Cardiac muscle cell (in vitro differentiated cells and primary cell): Measurements from ENCODE around the gene NRGN. TPM values are rescaled to one million over a fixed set of nuclear protein-coding genes. Genes with fewer than 3 reads are reported as not detected.

ENCODE experiments used
- DNase-seq, 2 donors: peaks; one replicate each; pipeline versions ENCODE4 v3.0.0 to v3.0.0-alpha.2; 2010 to 2017; ENCODE audit warnings: low read depth in 1 of 2, low spot score in 1 of 2
- H3K27ac ChIP-seq: fragments of 200-600 bp; sonication (generic); 2 replicates; pipeline ENCODE4 v1.5.1; 2016
- H3K27me3 ChIP-seq: fragments of 200-600 bp; sonication (generic); 2 replicates; pipeline ENCODE4 v1.6.0; 2016; ENCODE audit warnings: control low read depth
- H3K36me3 ChIP-seq: fragments of 200-600 bp; sonication (generic); 2 replicates; pipeline ENCODE4 v1.5.1; 2016; ENCODE audit warnings: control low read depth
- H3K4me1 ChIP-seq: fragments of 200-600 bp; sonication (generic); 2 replicates; pipeline ENCODE4 v1.8.1; 2017; ENCODE audit warnings: low read depth, mild to moderate bottlenecking, mixed run types
- H3K4me3 ChIP-seq: fragments of 200-600 bp; sonication (generic); 2 replicates; pipeline ENCODE4 v1.5.1; 2016; ENCODE audit warnings: mild to moderate bottlenecking
- H3K9me3 ChIP-seq: fragments of 200-600 bp; sonication (generic); 2 replicates; pipeline ENCODE4 v1.5.1; 2017; ENCODE audit warnings: low read depth, mild to moderate bottlenecking, control low read depth
- CTCF ChIP-seq: IDR thresholded peaks from 2 replicates; pipeline ENCODE4 v1.5.1; 2012; ENCODE audit warnings: low read depth, mild to moderate bottlenecking, low read length
- polyA plus RNA-seq: library from polyadenylated mRNA; unstranded; fragments of >200 nt; fragmentation: Nextera tagmentation; extraction: Ambion mirVana; gene quantifications from 2 replicates; pipeline ENCODE4 v1.2.1, GENCODE V29; 2016
- total RNA-seq: library from RNA; depleted of rRNA; stranded (reverse); fragments of >200 nt; gene quantifications from 2 replicates; pipeline ENCODE4 v1.2.3, GENCODE V29; 2016

Gene NRGN
- total and polyA plus RNA-seq, 2 experiments from 2014 or later: 1.1 to 2.1 TPM

DNA sequence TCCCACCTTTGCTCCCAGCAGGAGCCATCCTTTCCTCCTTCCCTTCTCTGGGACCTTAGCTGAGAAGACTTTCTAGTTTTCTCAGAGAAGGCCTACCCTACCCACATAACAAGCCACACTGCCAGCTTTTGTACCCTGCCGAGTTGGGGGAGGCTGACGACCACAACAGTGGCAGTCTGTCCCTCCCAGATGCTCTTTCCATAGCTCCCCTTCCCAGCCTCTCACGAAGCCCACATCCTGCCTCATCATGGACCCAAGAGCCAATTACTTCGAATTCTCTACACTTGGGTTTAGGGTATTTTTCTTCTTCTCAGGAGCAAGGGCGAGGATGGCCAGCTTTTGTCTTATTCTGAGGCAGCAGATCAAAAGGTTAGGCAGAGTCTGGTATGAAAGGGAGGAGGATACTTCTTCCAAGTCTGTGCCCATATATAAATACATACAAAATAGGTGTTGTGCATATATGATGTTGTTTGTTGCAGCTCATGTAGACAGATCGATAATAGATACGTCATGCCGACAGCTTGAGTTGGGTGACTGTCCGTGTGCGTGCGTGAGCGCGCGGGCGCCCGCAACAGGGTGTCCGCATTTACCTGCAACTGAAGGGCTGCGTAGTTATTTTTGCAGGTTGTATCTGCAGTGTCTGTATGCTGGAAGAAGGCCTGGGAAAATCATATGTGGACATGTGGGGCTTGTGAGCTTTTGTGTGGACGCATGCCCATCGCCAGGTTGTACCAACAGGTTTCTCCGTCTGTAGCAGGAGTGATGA is 846 bp upstream of the NRGN start:
- no peak overlapping the region for H3K27ac ChIP-seq
- no peak for TF ChIP-seq CTCF

DNA sequence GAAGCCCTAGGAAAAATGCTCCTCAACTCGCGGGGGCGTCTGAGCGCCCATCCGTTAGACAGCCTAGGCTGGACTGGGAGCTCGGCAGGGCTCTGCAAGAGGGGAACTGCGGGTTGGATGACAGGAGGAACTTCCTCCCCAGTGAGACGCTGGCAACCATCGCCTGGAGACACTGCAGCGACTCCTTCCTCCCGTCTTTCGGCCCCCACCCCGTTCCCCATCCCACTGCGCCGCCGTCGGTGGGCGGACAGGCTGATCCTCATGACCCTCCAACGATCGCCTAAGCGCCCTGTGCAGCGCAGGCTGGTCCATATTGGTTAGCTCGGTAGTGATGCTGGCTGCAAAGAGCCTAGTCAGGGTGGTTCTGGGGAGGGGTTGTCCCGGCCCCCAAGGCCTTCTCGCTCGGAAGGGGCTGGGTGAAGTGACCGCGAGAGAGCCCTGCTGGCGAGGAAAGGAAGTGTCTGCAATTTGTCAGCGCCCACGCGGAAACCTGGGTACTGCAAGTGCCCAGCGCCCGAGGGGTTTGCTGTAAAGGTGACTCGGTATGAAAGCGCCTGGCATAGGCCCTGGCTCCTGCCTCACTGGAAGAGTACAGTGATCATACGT is 638 bp downstream of the NRGN start:
- H3K4me3 ChIP-seq: peak overlapping the region; percentile 36
- peaks cover under 1% of the 10 kb centered on the region for H3K4me1 ChIP-seq
- H3K27me3 ChIP-seq: peaks cover 95% of the 10 kb centered on the region
- no peak overlapping the region for H3K27ac ChIP-seq
- TF ChIP-seq CTCF: peak; percentile 49
- DNase-seq: no peak
- H3K36me3 ChIP-seq: no peaks in the 10 kb centered on the region
- no peaks in the 10 kb centered on the region for H3K9me3 ChIP-seq

More for the DNA sequence above, 846 bp upstream of the NRGN start:
- Histone ChIP-seq H3K4me1 (no peaks in the 10 kb centered on the region), H3K27me3 (peaks cover 95% of the 10 kb centered on the region), H3K9me3 (no peaks in the 10 kb centered on the region), H3K4me3 (peak overlapping the region; percentile 36), H3K36me3 (no peaks in the 10 kb centered on the region)
- DNase-seq: no peak

DNA sequence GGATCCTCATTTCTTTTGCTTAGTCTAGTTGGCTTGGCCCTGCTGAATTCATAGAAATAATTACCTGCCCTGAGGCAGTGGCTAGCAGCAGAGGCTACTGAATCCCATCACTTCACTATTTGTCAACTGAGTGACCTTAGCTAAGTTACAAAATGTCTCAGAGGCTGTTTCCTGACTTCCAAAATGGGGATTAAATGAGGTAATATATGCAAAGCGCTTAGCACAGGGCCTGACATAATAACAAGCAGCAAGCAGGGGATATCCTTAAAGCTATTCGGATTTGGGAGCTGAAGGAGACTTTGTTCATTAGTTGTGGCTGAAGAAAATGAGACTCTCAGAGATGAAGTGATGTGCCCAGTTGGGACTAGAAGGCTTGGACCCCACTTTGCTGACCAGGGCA is 2.8 kb downstream of the NRGN start:
- TF ChIP-seq CTCF: no peak
- H3K27ac ChIP-seq: no peak overlapping the region
- H3K27me3 ChIP-seq: peaks cover 95% of the 10 kb centered on the region
- H3K36me3 ChIP-seq: no peaks in the 10 kb centered on the region
- no peak for DNase-seq
- no peak overlapping the region for H3K4me3 ChIP-seq
- H3K4me1 ChIP-seq: peaks cover 10% of the 10 kb centered on the region
- no peaks in the 10 kb centered on the region for H3K9me3 ChIP-seq

DNA sequence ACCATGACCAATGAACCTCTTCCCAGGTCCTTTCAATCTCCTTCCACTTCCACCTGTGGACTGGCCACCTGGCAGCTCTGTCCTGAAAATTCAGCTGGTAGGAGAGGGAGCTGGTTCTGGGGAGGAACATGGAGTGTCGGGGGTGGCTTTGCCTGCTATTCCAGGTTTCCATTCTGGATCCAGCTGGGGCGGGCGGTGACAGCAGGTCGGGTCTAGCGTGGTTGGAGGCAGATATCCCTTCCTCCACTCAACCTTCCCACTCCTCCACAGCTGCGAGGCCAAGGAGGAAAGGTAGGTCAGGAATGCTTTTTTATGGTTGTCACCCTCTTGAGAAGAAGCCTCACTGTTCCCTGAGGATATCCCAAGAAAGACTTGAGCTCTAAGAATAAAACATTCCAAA is 3.3 kb downstream of the NRGN start:
- Histone ChIP-seq H3K4me3 (no peak overlapping the region), H3K4me1 (peaks cover 10% of the 10 kb centered on the region), H3K36me3 (no peaks in the 10 kb centered on the region), H3K9me3 (no peaks in the 10 kb centered on the region), H3K27me3 (peaks cover 95% of the 10 kb centered on the region), H3K27ac (no peak overlapping the region)
- no peak for DNase-seq
- TF ChIP-seq CTCF: no peak

DNA sequence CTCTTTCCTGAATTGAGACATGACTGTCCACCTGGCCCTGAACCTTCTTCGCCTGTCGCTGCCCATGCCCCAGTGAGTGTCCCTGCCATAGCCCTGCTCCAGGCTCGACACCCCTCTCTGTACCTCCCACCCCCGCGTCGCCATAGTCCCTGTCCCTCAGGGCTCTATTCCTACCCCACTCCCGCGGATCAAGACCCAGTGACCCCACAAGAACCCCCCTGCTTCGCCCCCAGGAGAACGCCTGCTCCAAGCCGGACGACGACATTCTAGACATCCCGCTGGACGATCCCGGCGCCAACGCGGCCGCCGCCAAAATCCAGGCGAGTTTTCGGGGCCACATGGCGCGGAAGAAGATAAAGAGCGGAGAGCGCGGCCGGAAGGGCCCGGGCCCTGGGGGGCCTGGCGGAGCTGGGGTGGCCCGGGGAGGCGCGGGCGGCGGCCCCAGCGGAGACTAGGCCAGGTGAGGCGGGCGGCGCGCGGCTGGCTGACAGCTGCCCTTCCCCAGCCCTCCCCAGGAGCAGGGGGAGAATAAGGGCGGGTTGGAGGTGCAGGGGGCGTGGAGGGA is 5.6 kb downstream of the NRGN start:
- DNase-seq: no peak
- no peaks in the 10 kb centered on the region for H3K36me3 ChIP-seq
- H3K9me3 ChIP-seq: no peaks in the 10 kb centered on the region
- no peak for TF ChIP-seq CTCF
- peak overlapping the region; percentile 33 for H3K4me3 ChIP-seq
- H3K27me3 ChIP-seq: peaks cover 100% of the 10 kb centered on the region
- no peak overlapping the region for H3K27ac ChIP-seq
- H3K4me1 ChIP-seq: peaks cover 10% of the 10 kb centered on the region
